OCI-LY3 (cell line): Measurements from ENCODE around the gene AP2A2.

Experiments
- CTCF ChIP-seq: fragments of 200-600, 300-600 bp; sonication (generic); IDR thresholded peaks from 2 replicates; pipeline ENCODE4 v1.5.1; 2014; ENCODE audit warnings: antibody characterized with exemption, low read length, low read depth
- EZH2phosphoT487 ChIP-seq: fragments of 200-600 bp; shearing (Covaris generic); IDR thresholded peaks from 2 replicates; pipeline ENCODE4 v1.6.1; 2018; ENCODE audit warnings: antibody characterized with exemption, mixed run types, low read depth

GRCh38 chr11:907668-908067 is 18.0 kb upstream of the AP2A2 start:
- no peak for TF ChIP-seq CTCF
- no peak for TF ChIP-seq EZH2phosphoT487
